Amniotic epithelial cell (primary cell): Measurements from ENCODE around the gene AGO1.

Experiments used
- DNase-seq: peaks from one replicate; pipeline ENCODE4 v3.0.0-alpha.2; 2010; ENCODE audit warnings: low read depth

AGO1 gene

DNA sequence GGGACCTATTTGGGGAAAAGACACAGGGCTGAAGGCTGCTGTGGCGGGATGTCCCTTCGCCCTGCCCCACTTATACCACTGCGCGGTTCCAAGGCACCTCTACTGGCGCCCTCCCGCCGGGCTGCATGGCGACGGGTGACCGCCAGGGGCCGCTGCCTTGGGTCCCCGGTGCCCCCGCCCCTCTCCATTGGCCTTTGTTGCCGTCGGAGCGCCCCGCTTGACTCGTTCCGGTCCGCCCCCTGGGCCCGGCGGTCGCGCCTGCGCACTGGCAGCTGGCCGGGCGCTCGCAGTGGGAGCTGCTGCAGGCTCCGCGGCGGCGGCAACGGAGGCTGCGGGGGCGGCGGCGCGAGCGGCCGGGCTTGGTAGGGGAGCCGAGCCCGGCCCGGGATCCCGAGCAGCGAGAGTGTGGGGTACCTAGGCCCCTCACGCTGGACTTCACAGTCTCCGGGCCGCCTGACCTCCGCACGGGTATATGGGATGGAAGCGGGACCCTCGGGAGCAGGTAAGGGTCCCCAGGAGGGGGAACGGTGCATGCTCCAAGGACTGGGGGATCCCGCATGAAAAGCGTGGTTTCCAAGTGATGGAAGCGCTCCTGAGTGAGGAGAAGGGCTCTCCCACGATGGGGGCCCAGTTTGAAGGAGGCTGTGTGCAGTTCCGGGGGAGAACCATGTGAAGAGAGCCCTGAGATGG lies at the start of gene AGO1:
TSS of gene AGO1 (plus strand) at position 265 of the 690 bp plus-strand sequence. CDS start at position 478, 213 bp downstream.
- DNase-seq, result peak; percentile 81

DNA sequence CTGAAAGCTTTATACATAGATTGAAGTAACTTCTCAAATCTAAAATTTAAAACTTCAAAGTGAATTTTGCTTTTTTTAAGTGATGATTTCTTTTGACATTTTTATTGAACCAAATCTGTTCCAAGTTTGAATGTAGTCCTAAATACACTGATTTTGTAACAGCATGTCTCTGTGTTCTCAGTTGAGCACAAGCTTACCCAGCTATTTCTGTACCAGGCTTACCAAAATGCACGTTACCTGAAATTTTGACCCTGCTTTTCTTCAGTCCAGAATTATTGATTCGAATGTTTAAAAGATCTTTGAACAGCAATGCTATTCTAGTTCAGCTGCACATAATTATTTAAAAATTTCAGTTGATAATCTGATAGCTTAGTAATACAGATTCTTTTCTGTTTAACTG lies 49.6 kb upstream of the AGO1 start:
- no peak for DNase-seq

DNA sequence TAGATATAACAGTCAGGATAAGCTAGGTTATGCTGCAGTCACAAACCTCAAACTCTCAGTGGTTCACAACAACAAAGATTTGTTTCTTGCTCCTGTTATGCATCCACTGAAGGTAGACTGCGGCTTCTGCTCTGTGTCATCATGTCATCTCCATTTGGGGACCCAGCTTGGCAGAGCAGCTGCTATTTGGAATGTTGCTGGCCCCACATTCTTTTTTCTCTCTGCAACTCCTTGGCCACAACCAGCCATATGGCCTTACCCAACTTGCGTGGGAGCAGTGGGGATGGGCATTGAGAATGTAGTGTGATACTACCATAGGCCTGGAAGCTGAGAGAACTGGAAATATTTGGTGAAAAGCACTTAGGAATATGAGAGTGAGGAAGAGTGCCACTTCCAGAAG lies 48.8 kb upstream of the AGO1 start:
- DNase-seq, result no peak

DNA sequence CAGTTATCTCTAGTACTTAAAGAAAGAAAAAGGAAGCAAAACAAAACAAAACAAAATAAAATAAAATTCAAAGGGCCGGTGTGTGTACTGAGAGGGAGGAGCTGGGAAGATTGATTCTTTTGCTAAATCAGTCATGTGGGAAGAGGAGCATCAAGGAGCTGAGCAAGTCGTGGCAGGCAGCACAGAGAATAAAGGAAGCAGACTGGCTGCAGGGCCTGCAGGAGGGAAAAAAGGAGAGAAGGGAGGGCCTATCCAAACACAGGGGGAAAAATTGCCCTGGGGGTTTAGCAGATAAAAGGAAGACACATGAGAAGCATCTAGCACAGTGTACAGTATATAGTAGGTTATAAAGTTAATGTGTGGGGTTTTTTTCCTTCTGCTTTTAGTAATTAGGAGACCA lies 47.6 kb upstream of the AGO1 start:
- DNase-seq, result no peak

DNA sequence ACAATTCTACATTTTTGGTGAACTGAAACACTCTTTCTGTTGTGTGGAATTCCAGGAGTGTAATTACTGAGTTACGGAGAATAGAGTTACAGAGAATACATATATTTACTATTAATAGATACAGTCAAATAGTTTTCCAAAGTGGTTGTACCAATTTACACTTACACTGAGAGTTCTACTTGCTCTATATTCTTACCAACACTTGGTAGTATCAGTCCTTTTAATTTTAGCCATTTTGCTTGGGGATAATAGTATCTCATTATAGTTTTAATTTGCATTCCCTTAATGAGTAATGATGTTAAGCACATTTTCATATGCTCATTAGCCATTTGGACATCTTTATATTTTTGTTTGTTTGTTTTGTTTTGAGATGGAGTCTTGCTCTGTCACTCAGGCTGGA lies 46.3 kb upstream of the AGO1 start:
- DNase-seq, result no peak

DNA sequence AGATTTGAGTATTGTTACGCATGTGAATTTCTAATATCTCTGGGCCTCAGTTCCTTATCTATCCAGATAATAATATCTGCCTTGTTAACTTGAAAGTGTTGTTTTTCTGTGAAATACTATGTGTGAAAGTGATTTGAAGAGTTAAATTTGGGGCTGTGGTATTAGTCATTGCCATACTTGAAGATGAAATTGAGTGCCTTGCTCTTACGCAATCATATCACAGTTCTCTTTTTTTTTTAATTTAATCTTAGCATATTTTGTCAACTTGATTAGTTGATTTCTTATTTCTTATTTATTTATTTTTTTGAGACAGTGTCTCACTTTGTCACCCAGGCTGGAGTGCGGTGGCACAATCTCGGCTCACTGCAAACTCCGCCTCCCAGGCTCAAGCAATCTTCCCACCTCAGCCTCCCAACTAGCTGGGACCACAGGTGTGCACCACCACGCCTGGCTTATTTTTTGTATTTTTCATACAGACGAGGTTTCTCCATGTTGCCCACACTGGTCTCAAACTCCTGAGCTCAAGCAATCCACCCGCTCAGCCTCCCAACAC lies 44.2 kb upstream of the AGO1 start:
- DNase-seq, result peak; percentile 29

DNA sequence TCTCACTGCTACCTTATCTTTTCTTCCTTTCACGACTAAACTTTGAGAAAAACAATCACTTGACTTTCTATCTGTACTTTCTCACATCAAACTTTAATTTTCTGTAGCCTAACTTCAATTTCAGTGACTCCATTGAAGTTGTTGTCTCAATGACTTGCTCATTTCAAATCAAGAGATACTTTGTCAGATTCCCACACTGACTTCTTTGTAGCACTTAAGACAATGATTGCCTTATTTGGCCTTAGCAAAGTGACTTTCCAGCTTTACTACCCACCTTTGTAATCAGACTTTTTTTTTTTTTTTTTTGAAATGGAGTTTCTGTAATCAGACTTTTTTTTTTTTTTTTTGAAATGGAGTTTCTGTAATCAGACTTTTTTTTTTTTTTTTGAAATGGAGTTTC lies 38.2 kb upstream of the AGO1 start:
- DNase-seq, result no peak

DNA sequence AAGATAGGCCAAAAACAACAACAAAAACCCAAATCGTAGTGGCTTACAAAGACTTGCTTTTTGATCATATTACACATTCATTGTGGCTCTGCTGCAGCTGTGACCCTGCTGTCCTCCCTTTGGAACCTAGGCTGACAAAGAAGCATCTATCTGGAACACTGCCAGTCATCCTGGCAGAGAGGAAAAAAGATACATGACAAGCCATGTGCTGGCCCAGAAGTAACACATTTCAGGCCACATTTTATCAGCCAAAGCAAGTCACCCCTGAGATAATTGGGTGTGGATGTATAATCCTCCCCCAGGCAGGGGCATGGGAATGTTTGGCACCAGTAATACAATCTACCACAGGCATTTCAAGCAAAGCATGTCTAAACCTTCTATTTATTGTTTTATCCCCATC lies 37.2 kb upstream of the AGO1 start:
- no peak for DNase-seq

DNA sequence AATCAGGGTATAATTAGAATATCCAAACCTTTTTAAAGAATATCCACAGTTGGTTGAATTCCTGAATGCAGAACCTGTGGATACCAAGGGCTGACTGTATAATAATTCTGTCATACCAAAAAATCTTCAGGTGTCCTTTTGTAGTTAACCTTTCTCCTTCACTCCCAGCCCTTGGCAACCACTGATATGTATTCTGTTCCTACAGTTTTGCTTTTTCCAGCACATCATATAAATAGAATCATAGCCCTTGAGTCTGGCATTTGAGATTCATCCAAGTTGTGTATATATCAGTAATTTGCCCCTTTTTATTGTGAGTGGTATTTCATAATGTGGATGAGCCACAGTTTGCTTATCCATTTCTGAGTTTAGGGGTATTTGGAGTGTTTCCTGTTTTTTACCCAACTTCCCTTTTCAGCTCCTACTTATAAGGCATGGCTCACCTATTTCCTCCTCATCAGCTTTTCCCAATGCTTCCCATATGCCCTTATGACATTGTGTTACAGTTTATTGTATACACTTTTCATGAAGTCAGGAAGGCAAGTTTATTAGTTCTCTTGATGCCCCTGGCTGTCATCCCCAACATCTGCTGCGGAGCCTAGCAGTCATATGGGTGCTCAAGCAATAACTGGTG lies 35.0 kb upstream of the AGO1 start:
- no peak for DNase-seq

DNA sequence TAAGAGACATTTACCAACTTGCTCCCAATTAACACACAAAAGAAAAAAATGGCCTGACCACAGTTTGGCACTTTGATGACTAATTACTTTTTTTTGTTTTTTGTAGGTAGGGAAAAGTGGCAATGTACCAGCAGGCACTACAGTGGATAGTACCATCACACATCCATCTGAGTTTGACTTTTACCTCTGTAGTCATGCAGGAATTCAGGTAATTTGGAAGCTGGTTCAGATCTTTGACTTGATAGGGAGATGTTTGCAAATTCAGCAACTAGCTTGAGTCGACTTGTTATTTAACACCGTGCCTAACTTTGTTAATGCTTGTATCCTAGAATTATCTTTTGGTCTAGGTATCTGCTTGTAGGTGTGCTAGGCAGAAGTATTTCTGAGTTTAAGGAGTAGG lies 33.0 kb upstream of the AGO1 start:
- no peak for DNase-seq

DNA sequence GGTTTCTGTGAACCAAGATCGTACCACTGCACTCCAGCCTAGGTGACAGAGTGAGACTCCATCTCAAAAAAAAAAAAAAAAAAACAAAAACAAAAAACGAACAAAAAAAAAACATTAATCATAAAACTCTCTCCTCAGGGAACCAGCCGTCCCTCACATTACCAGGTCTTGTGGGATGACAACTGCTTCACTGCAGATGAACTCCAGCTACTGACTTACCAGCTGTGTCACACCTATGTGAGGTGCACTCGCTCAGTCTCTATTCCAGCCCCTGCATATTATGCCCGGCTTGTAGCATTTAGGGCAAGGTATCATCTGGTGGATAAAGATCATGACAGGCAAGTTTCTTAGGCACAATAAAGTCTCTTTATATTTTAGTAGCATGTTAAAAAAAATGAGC lies 32.3 kb upstream of the AGO1 start:
- DNase-seq, result no peak

DNA sequence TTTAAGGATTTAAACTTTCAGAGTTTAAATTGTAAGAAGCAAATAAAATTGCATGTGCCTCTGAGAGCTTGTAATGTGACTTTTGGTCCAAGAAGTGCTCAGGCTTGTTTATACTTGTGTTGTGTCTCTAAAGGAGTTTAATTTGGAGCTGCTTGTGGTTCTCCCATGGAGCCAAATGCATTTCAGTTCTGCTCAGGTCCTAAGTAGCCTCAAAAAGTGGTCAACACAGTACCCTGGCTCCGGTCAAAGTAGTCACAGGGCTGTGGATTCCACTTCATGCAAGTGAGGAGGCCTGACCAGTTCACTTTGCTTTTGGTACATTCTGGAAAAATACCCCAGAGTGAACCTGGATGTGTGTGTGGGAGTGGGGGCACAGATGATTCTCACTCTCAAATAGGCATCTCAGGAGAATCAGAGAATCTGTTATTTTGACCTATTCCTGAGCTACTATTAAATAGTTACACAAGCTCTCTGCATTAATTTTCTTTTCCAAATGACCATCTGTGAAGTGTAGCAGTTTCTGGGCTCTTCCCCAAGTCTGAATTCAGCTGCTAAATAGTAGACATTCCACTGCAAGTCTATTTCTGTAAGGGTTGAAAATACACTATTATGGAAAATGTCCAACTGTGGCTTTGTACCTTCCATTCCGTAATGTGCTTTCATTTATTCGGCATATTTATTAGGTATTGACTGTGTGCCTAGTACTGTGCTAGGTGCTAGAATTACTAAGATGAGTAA lies 31.7 kb upstream of the AGO1 start:
- peak; percentile 30 for DNase-seq

DNA sequence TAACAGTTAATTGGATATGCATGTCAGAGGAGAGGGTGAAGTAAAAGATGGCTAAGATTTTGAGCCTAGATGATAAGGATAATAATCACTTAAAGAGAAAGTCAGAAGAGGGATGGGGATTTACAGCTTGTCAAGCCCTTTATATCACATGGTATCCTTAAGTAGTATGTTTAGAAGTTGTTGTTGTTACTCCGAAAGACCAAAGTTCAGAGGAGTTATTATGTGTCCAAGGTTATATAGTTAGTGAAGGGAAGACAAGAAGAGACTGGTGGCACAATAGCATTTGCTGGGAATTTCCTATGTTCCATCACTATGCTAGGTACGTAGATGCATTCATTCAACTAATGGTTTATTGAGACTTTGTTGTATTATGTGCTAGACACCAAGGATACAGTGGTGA lies 30.8 kb upstream of the AGO1 start:
- no peak for DNase-seq

DNA sequence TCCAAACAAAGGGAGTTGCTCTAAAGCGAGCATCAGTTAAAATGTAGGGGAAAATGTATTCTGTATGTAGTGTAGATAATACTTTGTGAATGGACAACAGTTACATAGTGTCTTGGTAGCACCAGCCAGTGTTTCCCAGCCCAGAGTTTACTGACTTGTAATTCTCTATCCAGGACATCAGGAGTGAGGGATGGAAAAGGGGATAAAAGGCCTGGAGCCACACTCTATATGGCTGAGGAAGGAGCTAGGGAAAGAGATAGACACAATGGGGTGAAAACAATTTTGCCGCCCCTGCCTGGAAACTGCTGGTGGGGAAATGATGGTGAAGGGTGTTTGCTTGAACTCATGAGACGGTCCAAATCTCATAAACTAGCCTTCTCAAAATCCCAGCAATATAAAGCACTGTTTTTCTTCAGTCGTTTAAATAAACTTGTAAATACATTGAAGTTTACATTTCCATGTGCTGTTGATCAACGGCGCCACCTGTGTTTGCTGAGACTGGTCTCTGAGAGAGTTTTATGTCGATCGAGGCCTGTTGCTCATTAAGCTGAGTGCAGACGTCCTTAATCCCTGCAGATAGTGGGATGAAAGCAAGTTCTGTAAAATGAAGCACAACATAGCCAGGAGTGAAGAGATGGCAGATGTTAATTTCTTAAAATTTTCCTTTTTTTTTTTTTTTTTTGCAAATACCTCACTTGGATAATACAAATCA lies 27.9 kb upstream of the AGO1 start:
- DNase-seq, result no peak

DNA sequence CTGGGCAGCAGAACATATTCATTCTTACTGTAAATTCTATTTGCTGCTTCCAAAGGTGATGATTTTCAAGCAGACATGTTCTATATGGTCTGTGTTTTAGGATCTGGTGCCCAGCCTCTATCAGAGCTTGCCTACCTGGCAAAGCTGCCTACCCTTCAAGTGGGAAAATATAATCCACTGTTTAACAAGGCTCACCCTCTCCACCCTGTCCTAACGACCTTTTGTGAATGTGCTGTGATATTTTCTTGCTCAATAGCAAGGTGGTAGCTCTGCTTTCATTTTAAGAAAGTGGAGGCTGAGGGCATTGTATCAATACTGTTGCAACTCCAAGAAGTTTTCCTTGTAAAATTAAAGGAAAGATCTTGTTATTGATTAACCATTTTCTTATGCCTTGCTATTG lies 26.0 kb upstream of the AGO1 start:
- DNase-seq, result no peak

DNA sequence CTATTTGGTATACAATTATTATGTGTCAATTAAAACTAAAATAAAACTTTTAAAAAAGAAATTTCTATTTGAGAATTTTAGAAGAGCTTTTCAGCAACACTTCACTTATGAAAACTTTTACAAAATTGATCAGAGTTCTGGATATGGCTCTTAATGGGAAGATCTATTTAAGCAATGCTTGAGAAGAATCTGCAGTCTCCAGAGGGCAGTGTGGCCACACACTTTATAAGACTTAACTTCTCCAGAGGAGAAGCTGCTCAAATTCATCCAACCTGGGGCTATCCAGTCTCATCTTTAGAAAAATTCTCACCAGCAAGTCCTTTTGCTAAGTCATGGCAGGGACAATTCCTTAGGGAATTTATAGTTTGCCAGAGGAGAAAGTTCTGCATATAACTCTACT lies 25.2 kb upstream of the AGO1 start:
- peak; percentile 42 for DNase-seq

DNA sequence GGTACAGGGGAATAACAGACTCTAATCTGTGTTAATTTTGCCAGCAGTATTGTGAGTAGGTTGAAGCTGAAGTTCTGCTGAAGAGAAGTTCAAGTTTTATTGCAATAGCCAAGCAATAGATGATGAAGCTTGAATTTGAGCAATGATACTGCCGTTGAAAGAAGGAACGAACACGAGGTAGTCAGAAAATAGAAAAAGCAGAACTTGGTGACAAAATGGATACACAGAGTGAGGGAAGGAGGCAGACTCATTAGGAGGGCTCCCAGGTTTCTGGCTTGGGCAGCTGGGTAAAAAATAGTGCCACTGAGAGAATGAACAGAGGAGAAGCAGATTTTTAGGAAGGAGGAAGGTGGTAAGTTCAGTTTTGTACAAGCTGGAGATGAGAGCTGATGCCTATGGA lies 22.3 kb upstream of the AGO1 start:
- no peak for DNase-seq

DNA sequence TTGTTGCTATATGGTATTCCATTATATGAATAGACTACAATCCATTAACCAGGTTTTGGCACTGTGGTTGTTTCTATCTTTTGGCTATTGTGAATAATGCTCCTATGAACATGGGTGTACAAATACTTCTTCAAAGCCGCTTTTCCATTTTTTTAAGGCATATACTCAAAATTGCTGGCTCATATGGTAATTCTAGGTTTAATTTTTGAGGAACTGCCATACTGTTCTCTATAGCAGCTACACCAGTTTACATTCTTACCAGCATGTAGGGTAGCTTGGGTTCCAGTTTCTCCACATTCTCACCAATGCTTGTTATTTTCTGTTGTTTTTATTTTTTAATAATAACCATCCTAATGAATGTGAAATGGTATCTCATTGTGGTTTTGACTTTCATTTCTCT lies 19.9 kb upstream of the AGO1 start:
- DNase-seq, result no peak

DNA sequence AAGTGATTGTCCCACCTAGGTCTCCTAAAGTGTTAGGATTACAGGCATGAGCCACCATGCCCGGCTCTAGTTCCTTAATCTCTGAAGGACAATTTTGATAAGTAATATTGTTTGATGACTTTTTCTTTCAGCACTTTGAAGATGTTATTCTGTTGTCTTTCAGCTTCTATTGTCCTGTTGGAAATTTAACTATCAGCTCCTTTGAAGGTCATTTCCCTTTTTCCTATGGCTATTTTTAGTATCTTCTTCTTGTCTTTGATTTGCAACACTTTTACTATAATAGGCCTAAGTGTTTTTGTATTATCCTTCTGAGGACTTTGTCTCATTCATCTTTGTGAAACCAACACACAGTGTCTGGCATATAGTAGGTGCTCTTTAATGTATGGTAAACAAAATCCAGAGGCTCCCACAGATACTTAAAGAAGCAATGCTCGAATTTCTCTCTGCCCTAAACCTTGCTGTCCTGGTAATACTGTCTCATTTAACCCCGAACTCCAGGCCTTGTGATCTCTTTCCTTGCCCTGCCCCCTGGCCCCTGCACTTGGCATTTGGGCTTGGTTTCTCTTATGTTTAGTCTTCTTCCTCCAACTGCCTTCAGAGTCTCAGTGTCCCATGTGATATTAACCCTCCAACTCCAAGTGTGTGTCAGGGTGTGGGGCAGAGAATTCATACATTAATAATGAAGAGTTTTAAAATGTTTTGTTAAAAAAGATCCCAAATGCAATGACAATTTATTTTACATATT lies 19.0 kb upstream of the AGO1 start:
- DNase-seq, result no peak

DNA sequence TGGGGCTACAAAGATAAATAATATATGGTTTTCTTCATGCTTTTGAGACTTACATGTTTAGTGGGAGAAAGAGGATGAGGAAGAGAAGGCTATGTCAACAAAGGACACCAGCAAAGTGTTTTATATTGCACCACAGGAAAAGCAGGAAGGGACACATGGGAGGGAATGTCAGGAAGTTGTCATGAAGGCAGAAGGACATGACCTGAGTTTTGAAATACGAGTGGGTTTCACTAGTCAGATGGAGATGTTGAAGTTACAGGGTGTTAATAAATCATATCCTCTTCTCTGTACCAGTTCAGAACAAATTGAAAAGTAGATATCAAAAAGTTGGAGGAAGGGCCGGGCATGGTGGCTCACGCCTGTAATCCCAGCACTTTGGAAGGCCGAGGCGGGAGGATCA lies 18.2 kb upstream of the AGO1 start:
- DNase-seq, result no peak

DNA sequence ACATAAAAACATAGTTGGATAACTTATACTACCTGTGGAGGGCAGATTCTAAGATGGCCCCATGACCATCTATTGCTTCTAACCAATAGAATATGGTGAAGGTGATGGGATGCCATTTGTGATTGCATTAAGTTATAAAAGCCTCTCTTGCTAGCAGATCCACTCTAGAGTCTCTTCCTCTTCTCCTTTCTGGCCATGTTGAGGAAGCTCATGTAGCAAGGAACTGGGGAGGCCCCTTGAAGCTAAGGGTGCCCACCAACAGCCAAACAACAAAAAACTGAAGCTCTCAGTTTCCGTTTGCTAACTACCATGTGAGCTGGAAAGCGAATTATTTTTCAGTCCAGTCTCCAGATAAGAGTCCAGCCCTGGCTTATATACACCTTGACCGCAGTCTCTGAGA lies 16.0 kb upstream of the AGO1 start:
- no peak for DNase-seq
